GM21367 (cell line): ENCODE results near the gene KRTAP12-3.
"Not testable (repeated sequence)": the region's sequence is repeated elsewhere in the genome, so short reads cannot be mapped to it uniquely, and the experiment has no call there.

Experiments
- ATAC-seq: cut with Tn5 transposase; IDR thresholded peaks from one replicate; pipeline ENCODE4 v1.9.1; 2021; ENCODE audit not compliant: unreplicated experiment

The KRTAP12-3 gene

GRCh38 chr21:44627181-44627822 is 30.4 kb upstream of the KRTAP12-3 start:
- not testable (repeated sequence) for ATAC-seq

- ATAC-seq: not testable (repeated sequence)
Observed at GRCh38 chr21:44627831-44628233, 29.9 kb upstream of the KRTAP12-3 start.

DNA sequence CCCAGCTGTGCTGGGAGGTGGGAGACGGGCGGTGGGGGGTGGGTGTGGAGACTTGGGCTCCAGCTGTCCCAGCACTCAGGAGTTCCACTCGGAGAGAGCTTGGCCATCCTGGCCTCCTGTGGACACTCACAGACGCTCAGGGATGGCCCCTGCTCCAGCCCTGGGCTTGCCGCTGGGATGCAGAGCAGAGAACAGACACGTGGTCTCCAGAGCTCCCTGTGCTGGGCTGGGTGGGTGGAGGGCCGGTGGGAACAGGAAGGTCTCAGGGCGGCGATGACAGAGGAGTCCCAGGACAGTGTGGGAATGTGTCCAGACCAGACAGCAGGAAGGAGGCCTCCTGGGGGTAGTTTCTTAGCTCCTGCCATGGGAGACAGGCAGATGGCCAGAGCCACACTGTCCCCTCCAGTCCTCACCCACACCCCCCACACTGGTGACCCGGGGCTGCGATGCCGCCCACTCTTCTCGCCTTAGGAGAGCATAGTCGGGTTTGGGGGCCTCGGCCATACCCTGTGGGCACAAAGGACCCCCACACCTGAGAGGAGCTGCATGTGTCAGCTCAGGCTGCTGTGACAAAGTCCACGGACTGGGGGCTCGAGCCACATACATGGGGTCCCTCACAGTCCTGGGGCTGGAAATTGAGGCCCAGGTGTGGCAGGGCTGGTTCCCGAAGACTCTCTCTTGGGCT is 28.9 kb upstream of the KRTAP12-3 start:
- no peak for ATAC-seq

DNA sequence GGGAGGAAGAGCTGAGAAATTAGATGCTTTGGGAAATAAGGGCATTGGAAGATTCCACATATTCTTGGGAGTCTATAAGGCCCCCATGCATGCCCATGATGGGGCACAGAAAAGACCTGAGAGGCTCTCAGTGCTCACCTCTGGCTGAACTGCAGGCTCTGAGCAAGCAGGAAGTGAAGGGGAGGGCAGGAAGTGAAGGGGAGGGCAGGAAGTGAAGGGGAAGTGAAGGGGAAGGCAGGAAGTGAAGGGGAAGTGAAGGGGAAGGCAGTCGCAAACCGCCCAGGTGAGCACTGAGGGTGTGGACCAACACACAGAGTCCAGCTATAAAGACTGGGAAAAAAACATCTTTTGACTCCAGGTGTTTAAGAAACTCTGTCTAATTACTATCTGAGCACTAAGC is 27.3 kb upstream of the KRTAP12-3 start:
- ATAC-seq: no peak

- ATAC-seq: no peak
Observed at GRCh38 chr21:44632067-44632466, 25.7 kb upstream of the KRTAP12-3 start.

GRCh38 chr21:44636209-44637017 is 21.3 kb upstream of the KRTAP12-3 start:
- ATAC-seq: no peak

GRCh38 chr21:44637018-44637850 is 20.5 kb upstream of the KRTAP12-3 start, which contains the start of gene KRTAP10-10:
TSS of gene KRTAP10-10 (plus strand) at chr21:44637356. CDS start at chr21:44637418, 62 bp downstream.
- ATAC-seq: no peak

DNA sequence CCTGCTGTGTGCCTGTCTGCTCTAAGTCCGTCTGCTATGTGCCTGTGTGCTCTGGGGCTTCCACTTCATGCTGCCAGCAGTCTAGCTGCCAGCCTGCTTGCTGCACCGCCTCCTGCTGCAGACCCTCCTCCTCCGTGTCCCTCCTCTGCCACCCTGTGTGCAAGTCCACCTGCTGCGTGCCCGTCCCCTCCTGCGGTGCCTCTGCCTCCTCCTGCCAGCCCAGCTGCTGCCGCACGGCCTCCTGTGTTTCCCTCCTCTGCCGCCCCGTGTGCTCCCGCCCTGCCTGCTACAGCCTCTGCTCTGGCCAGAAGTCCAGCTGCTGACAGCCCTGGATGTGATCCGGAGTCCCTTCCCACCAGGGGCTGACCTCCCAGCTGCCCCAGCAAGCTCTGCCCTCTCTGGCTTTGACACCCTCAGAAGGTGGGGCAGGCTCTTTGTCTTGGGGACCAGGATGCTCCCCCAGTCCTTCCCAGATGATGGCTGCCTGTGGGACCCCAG is 19.8 kb upstream of the KRTAP12-3 start:
- not testable (repeated sequence) for ATAC-seq

- ATAC-seq: not testable (repeated sequence)
Observed at GRCh38 chr21:44638506-44639330, 19.0 kb upstream of the KRTAP12-3 start.

DNA sequence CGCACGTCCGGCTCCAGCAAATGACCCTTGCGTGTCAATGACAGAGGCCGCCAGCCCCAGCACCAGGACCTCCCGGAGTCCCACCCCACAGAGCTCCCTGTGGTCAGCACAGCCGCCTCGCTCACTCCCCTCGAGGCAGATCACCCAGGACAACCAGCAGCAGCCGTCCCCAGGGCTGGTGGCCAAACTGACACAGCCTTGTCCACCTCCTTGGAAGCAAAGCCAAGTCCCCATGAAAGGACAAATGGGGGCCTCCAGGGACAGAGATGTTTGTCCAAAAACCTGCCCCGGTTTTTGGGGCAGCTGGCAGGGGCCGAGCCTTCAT is 18.4 kb upstream of the KRTAP12-3 start:
- ATAC-seq: no peak

DNA sequence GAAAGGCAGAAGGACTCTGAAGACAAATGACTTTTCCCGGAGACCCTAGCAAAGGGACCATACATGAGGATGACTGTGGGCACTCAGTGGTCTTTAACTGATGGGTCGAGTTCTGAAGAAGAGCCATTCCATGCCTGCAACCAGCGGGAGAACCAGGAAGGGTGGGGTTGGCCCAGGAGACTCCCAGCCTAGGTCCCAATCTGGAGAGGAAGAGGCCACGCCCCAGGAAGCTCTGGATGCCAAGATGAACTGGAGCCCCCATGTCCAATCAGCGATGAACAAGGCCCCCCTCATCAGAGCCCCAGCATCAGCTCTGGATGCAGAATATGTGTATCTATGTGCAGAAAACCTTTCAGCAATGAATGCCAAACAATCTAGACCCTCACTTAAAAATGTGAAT is 17.0 kb upstream of the KRTAP12-3 start:
- no peak for ATAC-seq

DNA sequence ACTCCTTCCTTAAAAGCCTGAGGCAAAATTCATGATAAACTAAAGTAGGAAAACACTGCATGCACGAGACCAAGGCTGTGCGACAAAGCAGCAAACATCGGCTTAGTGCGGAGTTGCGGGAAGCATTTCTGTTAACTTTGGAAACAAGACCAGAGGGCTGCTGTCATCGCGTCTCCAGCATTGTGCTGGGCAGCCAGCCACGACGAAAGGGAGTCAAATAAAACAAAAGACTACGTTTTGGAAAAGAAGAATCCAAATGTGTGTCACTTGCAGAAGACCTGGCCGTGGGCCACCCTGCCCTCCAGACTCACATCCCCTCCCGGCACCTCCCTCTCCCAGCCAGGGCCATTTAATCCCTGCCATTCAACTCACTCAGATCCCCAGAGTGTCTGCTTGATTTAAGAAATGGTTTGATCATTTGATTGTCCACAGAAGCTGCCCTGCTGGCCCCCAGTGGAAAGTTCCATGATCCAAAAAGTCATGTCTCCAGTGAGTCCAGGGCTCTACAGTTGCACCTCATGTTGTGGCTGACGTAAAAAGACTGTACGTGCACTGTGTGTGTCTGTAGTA is 13.9 kb upstream of the KRTAP12-3 start:
- ATAC-seq: no peak

DNA sequence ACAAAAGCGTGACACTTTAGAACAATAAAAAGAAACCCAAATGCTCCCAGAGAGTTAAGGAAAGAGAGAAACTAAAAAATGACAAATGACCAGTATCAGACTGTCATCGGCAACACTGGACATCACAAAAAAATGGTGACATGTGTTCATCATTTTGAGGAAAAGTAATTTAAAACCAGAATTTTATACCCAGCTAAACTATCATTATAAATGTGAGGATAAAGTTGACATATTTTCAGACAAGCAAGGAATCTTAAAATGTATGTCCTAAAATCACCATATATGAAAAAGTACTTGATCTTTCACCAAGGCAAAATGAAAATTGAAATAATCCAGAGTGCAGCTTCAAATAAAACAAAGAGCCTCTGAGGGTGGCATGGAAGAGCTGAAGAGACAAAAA is 12.9 kb upstream of the KRTAP12-3 start:
- ATAC-seq: no peak

DNA sequence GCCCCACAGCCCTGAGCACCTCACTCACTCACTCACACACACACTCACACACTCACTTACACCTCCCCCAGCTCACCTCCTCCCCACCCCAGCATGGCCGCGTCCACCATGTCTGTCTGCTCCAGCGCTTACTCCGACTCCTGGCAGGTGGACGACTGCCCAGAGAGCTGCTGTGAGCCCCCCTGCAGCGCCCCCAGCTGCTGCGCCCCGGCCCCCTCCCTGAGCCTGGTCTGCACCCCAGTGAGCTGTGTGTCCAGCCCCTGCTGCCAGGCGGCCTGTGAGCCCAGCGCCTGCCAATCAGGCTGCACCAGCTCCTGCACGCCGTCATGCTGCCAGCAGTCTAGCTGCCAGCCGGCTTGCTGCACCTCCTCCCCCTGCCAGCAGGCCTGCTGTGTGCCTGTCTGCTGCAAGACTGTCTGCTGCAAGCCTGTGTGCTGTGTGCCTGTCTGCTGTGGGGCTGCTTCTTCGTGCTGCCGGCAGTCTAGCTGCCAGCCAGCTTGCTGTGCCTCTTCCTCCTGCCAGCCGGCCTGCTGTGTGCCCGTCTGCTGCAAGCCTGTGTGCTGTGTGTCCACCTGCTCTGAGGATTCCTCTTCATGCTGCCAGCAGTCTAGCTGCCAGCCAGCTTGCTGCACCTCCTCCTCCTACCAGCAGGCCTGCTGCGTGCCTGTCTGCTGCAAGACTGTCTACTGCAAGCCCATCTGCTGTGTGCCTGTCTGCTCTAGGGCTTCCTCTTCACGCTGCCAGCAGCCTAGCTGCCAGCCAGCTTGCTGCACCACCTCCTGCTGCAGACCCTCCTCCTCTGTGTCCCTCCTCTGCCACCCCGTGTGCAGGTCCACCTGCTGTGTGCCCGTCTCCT is 11.1 kb upstream of the KRTAP12-3 start, which contains the start of gene KRTAP10-11:
Gene KRTAP10-11 (plus strand): TSS at position 49 of the 856 bp plus-strand sequence. CDS start 45 bp downstream, at position 94.
- not testable (repeated sequence) for ATAC-seq

- ATAC-seq: no peak
Observed at GRCh38 chr21:44647222-44647552, 10.5 kb upstream of the KRTAP12-3 start.

DNA sequence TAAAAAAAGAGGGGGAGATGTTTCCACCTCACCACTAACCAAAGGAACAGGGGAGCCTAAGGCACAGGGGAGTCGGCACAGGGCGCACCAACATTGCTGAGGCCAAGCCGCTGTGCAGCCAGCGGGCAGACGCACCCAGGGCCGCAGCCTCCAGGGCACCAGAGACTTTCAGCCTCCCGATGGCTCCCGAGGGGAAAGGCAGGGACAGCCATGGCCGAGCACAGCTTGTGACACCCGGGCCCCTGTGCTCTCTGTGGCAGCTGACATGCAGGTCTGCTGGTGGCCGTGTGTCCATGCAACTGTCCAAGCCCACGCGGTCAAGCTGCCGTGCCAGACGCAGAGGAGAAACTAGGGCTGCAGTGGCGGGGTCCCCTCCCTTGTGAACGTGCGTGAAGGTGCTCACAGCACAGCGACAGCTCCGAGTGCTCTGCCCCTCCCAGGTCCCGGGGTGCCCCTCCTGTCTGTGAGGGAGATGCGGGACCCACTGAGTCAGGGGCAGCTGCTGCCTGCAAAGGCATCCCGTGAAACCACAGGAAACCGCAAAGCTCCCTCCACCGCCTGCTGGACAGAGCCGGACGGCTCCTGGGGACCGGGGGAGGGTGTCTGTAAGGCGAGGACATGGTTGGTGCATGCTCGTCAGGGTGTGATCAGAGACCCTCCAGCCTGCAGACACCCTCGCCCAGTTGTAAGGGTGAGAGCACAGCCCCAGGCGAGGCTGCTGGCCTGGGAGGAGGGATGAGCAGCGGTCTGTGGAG is 9.0 kb upstream of the KRTAP12-3 start:
- no peak for ATAC-seq

DNA sequence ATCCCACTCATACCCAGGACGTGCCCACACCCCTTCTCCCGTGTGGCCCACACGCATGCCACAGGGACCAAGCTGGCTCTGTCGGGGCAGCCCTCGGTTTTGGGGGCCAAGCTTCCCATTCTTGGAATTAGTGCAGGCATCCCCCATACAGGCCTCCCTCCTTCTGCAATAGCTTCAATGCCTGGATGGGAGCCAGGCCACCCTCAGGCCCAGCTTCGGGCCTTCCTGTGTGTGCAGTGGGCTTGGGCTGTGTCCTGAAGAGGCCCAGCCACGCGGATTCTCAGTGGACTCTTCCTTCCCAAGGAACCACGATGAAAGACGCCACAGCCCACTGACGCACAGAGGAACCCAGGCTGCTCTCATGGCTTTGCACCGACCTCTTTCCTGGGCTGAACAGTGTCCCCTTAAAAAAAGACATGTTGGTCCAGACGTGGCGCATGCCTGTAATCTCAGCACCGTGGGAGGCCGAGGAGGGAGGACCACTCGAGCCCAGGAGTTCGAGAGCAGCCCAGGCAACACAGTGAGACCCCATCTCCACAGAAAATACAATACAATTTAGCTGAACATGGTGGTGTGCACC is 8.1 kb upstream of the KRTAP12-3 start:
- no peak for ATAC-seq
